ENCODE results near the gene ACAP2. TPM values are rescaled to one million over a fixed set of nuclear protein-coding genes. Genes with fewer than 3 reads are reported as not detected.

ACAP2 gene
- total and polyA plus RNA-seq, 2 donors (not counting 1 experiment from before 2014, with no cell fraction given), result 33.7 to 86.5 TPM

- H2AFZ ChIP-seq (ENCODE audit: low read length), result no peak overlapping the region
- H3K4me1 ChIP-seq (ENCODE audit: control insufficient read depth, extremely low read depth, insufficient read depth, low read length), result no peaks in the 10 kb centered on the region
- no peak overlapping the region for H3K4me3 ChIP-seq (replicated peaks in 1 of 4; ENCODE audit: control extremely low read depth in 1 of 4, insufficient read depth in 1 of 4, low read depth in 3 of 4, low read length in 4 of 4)
- H3K9me3 ChIP-seq (ENCODE audit: control insufficient read depth, insufficient read depth, low read depth, low read length), result no peaks in the 10 kb centered on the region
- no peaks in the 10 kb centered on the region for H3K79me2 ChIP-seq (ENCODE audit: control insufficient read depth, insufficient read depth, low read length)
- H3K36me3 ChIP-seq (ENCODE audit: control insufficient read depth, insufficient read depth, low read length), result no peaks in the 10 kb centered on the region
- H4K20me1 ChIP-seq (ENCODE audit: control insufficient read depth, extremely low read depth, insufficient read depth, low read length), result no peaks in the 10 kb centered on the region
- TF ChIP-seq, protein P1, sequence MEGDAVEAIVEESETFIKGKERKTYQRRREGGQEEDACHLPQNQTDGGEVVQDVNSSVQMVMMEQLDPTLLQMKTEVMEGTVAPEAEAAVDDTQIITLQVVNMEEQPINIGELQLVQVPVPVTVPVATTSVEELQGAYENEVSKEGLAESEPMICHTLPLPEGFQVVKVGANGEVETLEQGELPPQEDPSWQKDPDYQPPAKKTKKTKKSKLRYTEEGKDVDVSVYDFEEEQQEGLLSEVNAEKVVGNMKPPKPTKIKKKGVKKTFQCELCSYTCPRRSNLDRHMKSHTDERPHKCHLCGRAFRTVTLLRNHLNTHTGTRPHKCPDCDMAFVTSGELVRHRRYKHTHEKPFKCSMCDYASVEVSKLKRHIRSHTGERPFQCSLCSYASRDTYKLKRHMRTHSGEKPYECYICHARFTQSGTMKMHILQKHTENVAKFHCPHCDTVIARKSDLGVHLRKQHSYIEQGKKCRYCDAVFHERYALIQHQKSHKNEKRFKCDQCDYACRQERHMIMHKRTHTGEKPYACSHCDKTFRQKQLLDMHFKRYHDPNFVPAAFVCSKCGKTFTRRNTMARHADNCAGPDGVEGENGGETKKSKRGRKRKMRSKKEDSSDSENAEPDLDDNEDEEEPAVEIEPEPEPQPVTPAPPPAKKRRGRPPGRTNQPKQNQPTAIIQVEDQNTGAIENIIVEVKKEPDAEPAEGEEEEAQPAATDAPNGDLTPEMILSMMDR (conservative IDR thresholded peaks at IDR 0.05 in 1 of 2, IDR thresholded peaks at IDR 0.05 in 1 of 2; ENCODE audit: low read depth in 1 of 2, low read length in 2 of 2), result no peak
- TF ChIP-seq EZH2 (IDR thresholded peaks at IDR 0.05; ENCODE audit: low read length, missing control alignments), result no peak
- no peak overlapping the region for H3K4me2 ChIP-seq (ENCODE audit: extremely low read depth, insufficient read depth, low read length)
- no peak for DNase-seq (ENCODE audit: low read depth in 2 of 2)
- no peak overlapping the region for H3K27ac ChIP-seq (ENCODE audit: insufficient read depth, low read length)
- no peaks in the 10 kb centered on the region for H3K27me3 ChIP-seq (ENCODE audit: control insufficient read depth, insufficient read depth, low read length)
- H3K9ac ChIP-seq (ENCODE audit: insufficient read depth, low read length), result no peak overlapping the region
Measured at GRCh38 chr3:195307711-195308110, 135.1 kb downstream of the ACAP2 start.

- no peaks in the 10 kb centered on the region for H3K9me3 ChIP-seq (ENCODE audit: control insufficient read depth, insufficient read depth, low read depth, low read length)
- H3K27me3 ChIP-seq (ENCODE audit: control insufficient read depth, insufficient read depth, low read length), result no peaks in the 10 kb centered on the region
- no peaks in the 10 kb centered on the region for H3K36me3 ChIP-seq (ENCODE audit: control insufficient read depth, insufficient read depth, low read length)
- no peak overlapping the region for H3K27ac ChIP-seq (ENCODE audit: insufficient read depth, low read length)
- H4K20me1 ChIP-seq (ENCODE audit: control insufficient read depth, extremely low read depth, insufficient read depth, low read length), result no peaks in the 10 kb centered on the region
- H3K4me2 ChIP-seq (ENCODE audit: extremely low read depth, insufficient read depth, low read length), result no peak overlapping the region
- TF ChIP-seq EZH2 (IDR thresholded peaks at IDR 0.05; ENCODE audit: low read length, missing control alignments), result no peak
- TF ChIP-seq, protein P1 (conservative IDR thresholded peaks at IDR 0.05 in 1 of 2, IDR thresholded peaks at IDR 0.05 in 1 of 2; ENCODE audit: low read depth in 1 of 2, low read length in 2 of 2), result no peak
- H3K4me1 ChIP-seq (ENCODE audit: control insufficient read depth, extremely low read depth, insufficient read depth, low read length), result no peaks in the 10 kb centered on the region
- no peak for DNase-seq (ENCODE audit: low read depth in 2 of 2)
- no peak overlapping the region for H2AFZ ChIP-seq (ENCODE audit: low read length)
- H3K9ac ChIP-seq (ENCODE audit: insufficient read depth, low read length), result no peak overlapping the region
- no peak overlapping the region for H3K4me3 ChIP-seq (replicated peaks in 1 of 4; ENCODE audit: control extremely low read depth in 1 of 4, insufficient read depth in 1 of 4, low read depth in 3 of 4, low read length in 4 of 4)
- H3K79me2 ChIP-seq (ENCODE audit: control insufficient read depth, insufficient read depth, low read length), result no peaks in the 10 kb centered on the region
Measured at GRCh38 chr3:195306369-195306768, 136.5 kb downstream of the ACAP2 start.

DNA sequence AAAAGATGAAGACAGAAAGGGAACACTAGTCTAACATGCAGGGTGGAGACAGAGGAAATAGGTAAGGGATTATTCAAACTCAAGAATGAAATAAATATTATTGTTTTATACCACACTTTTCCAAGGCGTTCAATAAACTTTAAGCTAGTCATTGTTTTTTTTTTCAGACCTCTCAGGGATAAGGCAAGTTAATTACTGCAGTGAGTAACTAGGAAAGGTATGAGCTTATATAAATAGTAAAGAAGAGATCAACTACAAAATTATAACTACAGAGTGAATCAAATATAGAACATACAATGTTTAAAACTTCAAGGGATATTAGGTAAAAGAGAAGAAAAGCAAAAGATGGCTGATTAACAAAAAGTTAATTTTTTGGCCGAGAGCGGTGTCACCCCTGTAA lies 140.4 kb downstream of the ACAP2 start:
- Histone ChIP-seq H3K27me3 (ENCODE audit: control insufficient read depth, insufficient read depth, low read length) (no peaks in the 10 kb centered on the region), H3K79me2 (ENCODE audit: control insufficient read depth, insufficient read depth, low read length) (no peaks in the 10 kb centered on the region), H3K27ac (ENCODE audit: insufficient read depth, low read length) (no peak overlapping the region), H3K9me3 (ENCODE audit: control insufficient read depth, insufficient read depth, low read depth, low read length) (no peaks in the 10 kb centered on the region), H3K9ac (ENCODE audit: insufficient read depth, low read length) (no peak overlapping the region), H3K4me1 (ENCODE audit: control insufficient read depth, extremely low read depth, insufficient read depth, low read length) (no peaks in the 10 kb centered on the region), H2AFZ (ENCODE audit: low read length) (no peak overlapping the region), H4K20me1 (ENCODE audit: control insufficient read depth, extremely low read depth, insufficient read depth, low read length) (no peaks in the 10 kb centered on the region), H3K36me3 (ENCODE audit: control insufficient read depth, insufficient read depth, low read length) (no peaks in the 10 kb centered on the region), H3K4me2 (ENCODE audit: extremely low read depth, insufficient read depth, low read length) (no peak overlapping the region), H3K4me3 (replicated peaks in 1 of 4; ENCODE audit: control extremely low read depth in 1 of 4, insufficient read depth in 1 of 4, low read depth in 3 of 4, low read length in 4 of 4) (no peak overlapping the region)
- TF ChIP-seq, protein P1 (conservative IDR thresholded peaks at IDR 0.05 in 1 of 2, IDR thresholded peaks at IDR 0.05 in 1 of 2; ENCODE audit: low read depth in 1 of 2, low read length in 2 of 2), result no peak
- TF ChIP-seq EZH2 (IDR thresholded peaks at IDR 0.05; ENCODE audit: low read length, missing control alignments), result no peak
- peak; percentile 27 to 42 for DNase-seq (ENCODE audit: low read depth in 2 of 2)

Measured in fibroblast of lung (primary cell).